ENCODE measurements around the gene STK11. TPM values are rescaled to one million over a fixed set of nuclear protein-coding genes. Genes with fewer than 3 reads are reported as not detected.

Gene STK11
- total RNA-seq, 4 donors from 2014 or later, result 52.5 to 91.2 (median 68.7) TPM

GRCh38 chr19:1217366-1217765 is 11.8 kb downstream of the STK11 start:
- no peaks in the 10 kb centered on the region for H3K27me3 ChIP-seq
- H3K4me3 ChIP-seq, result no peak overlapping the region
- WGBS, 2 donors, result 80 to 84% methylated on average over 15 of the region's 15 CpGs
- no peak for DNase-seq (ENCODE audit: low spot score in 2 of 2)
- H3K27ac ChIP-seq, result peak overlapping the region in 3 of 4 donors; percentile 22 to 93 (median 91)
- H3K4me1 ChIP-seq, result peaks cover 3 to 97% (median 63%) of the 10 kb centered on the region in 4 donors
- TF ChIP-seq EP300 (IDR thresholded peaks at IDR 0.05) (no peak), CTCF (IDR thresholded peaks at IDR 0.05) (no peak), POLR2A (IDR thresholded peaks at IDR 0.05) (no peak)
- H3K9me3 ChIP-seq, result no peaks in the 10 kb centered on the region
- peaks cover 0 to 31% (median 13%) of the 10 kb centered on the region in 3 donors for H3K36me3 ChIP-seq

GRCh38 chr19:1218751-1219567 is 13.4 kb downstream of the STK11 start:
- no peak for DNase-seq (ENCODE audit: low spot score in 2 of 2)
- no peaks in the 10 kb centered on the region for H3K27me3 ChIP-seq
- H3K4me3 ChIP-seq, result no peak overlapping the region
- peaks cover 0 to 43% (median 13%) of the 10 kb centered on the region in 3 donors for H3K36me3 ChIP-seq
- H3K4me1 ChIP-seq, result peaks cover 3 to 97% (median 56%) of the 10 kb centered on the region in 4 donors
- 67 to 80% methylated on average over 26 to 31 of the region's 37 CpGs for WGBS, 2 donors
- TF ChIP-seq CTCF (IDR thresholded peaks at IDR 0.05) (no peak), POLR2A (IDR thresholded peaks at IDR 0.05) (no peak), EP300 (IDR thresholded peaks at IDR 0.05) (no peak)
- peak overlapping the region; percentile 22 to 93 (median 72) for H3K27ac ChIP-seq
- no peaks in the 10 kb centered on the region for H3K9me3 ChIP-seq

- H3K4me1 ChIP-seq, result peaks cover 3 to 94% (median 46%) of the 10 kb centered on the region in 4 donors
- peak overlapping the region in 2 of 4 donors; percentile 36 to 93 for H3K27ac ChIP-seq
- H3K4me3 ChIP-seq, result no peak overlapping the region
- DNase-seq (ENCODE audit: low spot score in 2 of 2), result no peak
- no peaks in the 10 kb centered on the region for H3K9me3 ChIP-seq
- TF ChIP-seq CTCF (IDR thresholded peaks at IDR 0.05) (no peak), EP300 (IDR thresholded peaks at IDR 0.05) (no peak), POLR2A (IDR thresholded peaks at IDR 0.05) (no peak)
- WGBS, 2 donors, result 91 to 97% methylated on average over 11 to 12 of the region's 19 CpGs
- no peaks in the 10 kb centered on the region for H3K27me3 ChIP-seq
- peaks cover 0 to 53% (median 13%) of the 10 kb centered on the region in 3 donors for H3K36me3 ChIP-seq
Observed at GRCh38 chr19:1219786-1220476, 14.4 kb downstream of the STK11 start.

GRCh38 chr19:1220477-1220930 is 14.9 kb downstream of the STK11 start:
- Histone ChIP-seq H3K27me3 (no peaks in the 10 kb centered on the region), H3K4me3 (no peak overlapping the region), H3K4me1 (peaks cover 0 to 88% (median 41%) of the 10 kb centered on the region in 4 donors), H3K9me3 (no peaks in the 10 kb centered on the region), H3K27ac (peak overlapping the region in 2 of 4 donors; percentile 36 to 93), H3K36me3 (peaks cover 0 to 59% (median 13%) of the 10 kb centered on the region in 3 donors)
- 78 to 91% methylated on average over 10 to 26 of the region's 33 CpGs for WGBS, 2 donors
- no peak for TF ChIP-seq EP300 (IDR thresholded peaks at IDR 0.05)
- TF ChIP-seq CTCF (IDR thresholded peaks at IDR 0.05), result no peak
- TF ChIP-seq POLR2A (IDR thresholded peaks at IDR 0.05), result no peak
- DNase-seq (ENCODE audit: low spot score in 2 of 2), result no peak
